ENCODE results near the gene CFAP54.

GRCh38 chr12:96870946-96871345, 381.6 kb downstream of the CFAP54 start:
- no peak for TF ChIP-seq POLR2AphosphoS5 (IDR thresholded peaks at IDR 0.05; ENCODE audit: borderline replicate concordance, low read depth, low read length)
- no peak for TF ChIP-seq FOXP2 (optimal IDR thresholded peaks at IDR 0.05; ENCODE audit: control extremely low read depth, extremely low read length, insufficient read depth)

All from SK-N-MC (cell line).